Ishikawa (cell line): ENCODE results near the gene ACTN2.

ENCODE experiments used
- CEBPB ChIP-seq: IDR thresholded peaks from 2 replicates; pipeline ENCODE4 v1.6.1; 2012
- CREB1 ChIP-seq: IDR thresholded peaks from 2 replicates; pipeline ENCODE4 v1.6.1; 2012; ENCODE audit warnings: low read depth
- EGR1 ChIP-seq: IDR thresholded peaks from 2 replicates; pipeline ENCODE4 v1.6.1; 2012
- EP300 ChIP-seq: IDR thresholded peaks from 2 replicates; pipeline ENCODE4 v1.6.1; 2012; ENCODE audit warnings: borderline replicate concordance
- MAX ChIP-seq: IDR thresholded peaks from 2 replicates; pipeline ENCODE4 v1.6.1; 2012
- RAD21 ChIP-seq: IDR thresholded peaks from 2 replicates; pipeline ENCODE4 v1.6.1; 2012; ENCODE audit warnings: low read depth
- REST ChIP-seq: IDR thresholded peaks from 2 replicates; pipeline ENCODE4 v1.6.1; 2012; ENCODE audit warnings: low read depth, mild to moderate bottlenecking
- TAF1 ChIP-seq: IDR thresholded peaks from 2 replicates; pipeline ENCODE4 v1.6.1; 2012; ENCODE audit warnings: low read depth, mild to moderate bottlenecking
- TEAD4 ChIP-seq: IDR thresholded peaks from 2 replicates; pipeline ENCODE4 v1.6.1; 2012
- YY1 ChIP-seq: IDR thresholded peaks from 2 replicates; pipeline ENCODE4 v1.6.1; 2012; ENCODE audit warnings: low read depth
- ZBTB7A ChIP-seq: IDR thresholded peaks from 2 replicates; pipeline ENCODE4 v1.6.1; 2012; ENCODE audit warnings: low read depth
- TF ChIP-seq, protein P1 (sequence below): IDR thresholded peaks from 2 replicates; pipeline ENCODE4 v1.6.1; 2012

DNA sequence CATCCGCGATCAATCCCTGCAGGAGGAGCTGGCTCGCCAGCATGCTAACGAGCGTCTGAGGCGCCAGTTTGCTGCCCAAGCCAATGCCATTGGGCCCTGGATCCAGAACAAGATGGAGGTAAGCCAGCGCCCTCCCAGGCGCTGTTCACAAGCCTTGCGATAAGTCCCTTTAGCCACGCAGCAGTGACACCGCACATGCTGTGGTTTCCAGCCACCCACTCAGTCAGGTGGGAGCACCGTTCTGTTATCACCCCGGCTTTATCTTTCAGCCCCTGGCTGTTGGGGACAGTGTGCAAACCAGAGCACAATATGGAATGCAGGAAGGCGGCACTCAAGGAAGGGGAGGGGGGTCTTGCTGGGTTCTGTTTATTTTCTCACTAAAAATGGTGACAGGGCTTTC lies 67.7 kb downstream of the ACTN2 start:
- TF ChIP-seq, protein P1, sequence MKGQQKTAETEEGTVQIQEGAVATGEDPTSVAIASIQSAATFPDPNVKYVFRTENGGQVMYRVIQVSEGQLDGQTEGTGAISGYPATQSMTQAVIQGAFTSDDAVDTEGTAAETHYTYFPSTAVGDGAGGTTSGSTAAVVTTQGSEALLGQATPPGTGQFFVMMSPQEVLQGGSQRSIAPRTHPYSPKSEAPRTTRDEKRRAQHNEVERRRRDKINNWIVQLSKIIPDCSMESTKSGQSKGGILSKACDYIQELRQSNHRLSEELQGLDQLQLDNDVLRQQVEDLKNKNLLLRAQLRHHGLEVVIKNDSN = no peak
- TF ChIP-seq RAD21 (no peak), EP300 (no peak), TEAD4 (no peak), REST (no peak), TAF1 (no peak), YY1 (no peak), EGR1 (no peak), MAX (no peak), ZBTB7A (no peak), CEBPB (no peak), CREB1 (no peak)
